ENCODE results near the gene ZNF318.

GRCh38 chr6:43347021-43347420, 22.4 kb downstream of the ZNF318 start:
- TF ChIP-seq CTCF (IDR thresholded peaks at IDR 0.05): no peak
- no peak for TF ChIP-seq NFIC (IDR thresholded peaks at IDR 0.05; ENCODE audit: borderline replicate concordance)
- TF ChIP-seq EP300 (IDR thresholded peaks at IDR 0.05; ENCODE audit: borderline replicate concordance in 1 of 2, low read depth in 1 of 2, low read length in 1 of 2): no peak
- TF ChIP-seq JUND (IDR thresholded peaks at IDR 0.05): no peak
- TF ChIP-seq MEF2A (IDR thresholded peaks at IDR 0.05; ENCODE audit: borderline replicate concordance, low read depth): no peak
- no peak for TF ChIP-seq EZH2phosphoT487 (IDR thresholded peaks at IDR 0.05; ENCODE audit: borderline replicate concordance, low read depth)
- no peak for TF ChIP-seq CHD2 (IDR thresholded peaks at IDR 0.05; ENCODE audit: low read length, partially characterized antibody)
- TF ChIP-seq RFX5 (IDR thresholded peaks at IDR 0.05; ENCODE audit: low read length): no peak
- no peak for TF ChIP-seq POLR2AphosphoS5 (IDR thresholded peaks at IDR 0.05; ENCODE audit: low read depth, low read length)
- TF ChIP-seq FOXM1 (IDR thresholded peaks at IDR 0.05; ENCODE audit: low read depth): no peak
- TF ChIP-seq RCOR1 (IDR thresholded peaks at IDR 0.05; ENCODE audit: low read length): no peak
- no peak for TF ChIP-seq GATA2 (CRISPR knock-in tag; IDR thresholded peaks at IDR 0.05)
- no peak for TF ChIP-seq REST (IDR thresholded peaks at IDR 0.05; ENCODE audit: low read depth, low read length)
- TF ChIP-seq SMC3 (IDR thresholded peaks at IDR 0.05; ENCODE audit: low read depth, low read length): no peak

Measured in SK-N-SH (cell line).